ENCODE data around the gene POLR1C.
A peak's percentile ranks its signal among the peaks of the same experiment; 100 is the strongest.
"Not testable (repeated sequence)": the region's sequence is repeated elsewhere in the genome, so short reads cannot be mapped to it uniquely, and the experiment has no call there.

The POLR1C gene

GRCh38 chr6:43524483-43524961 lies 7.6 kb downstream of the POLR1C start:
- no peak for TF ChIP-seq ZFX (IDR thresholded peaks at IDR 0.05; ENCODE audit: borderline replicate concordance)
- TF ChIP-seq CTCF (IDR thresholded peaks at IDR 0.05), result no peak
- peak overlapping the region; percentile 8; the same call in 1 of the 2 replicates for H3K27ac ChIP-seq

GRCh38 chr6:43532201-43532600 lies 15.3 kb downstream of the POLR1C start:
- H3K27ac ChIP-seq, result no peak overlapping the region
- TF ChIP-seq CTCF (IDR thresholded peaks at IDR 0.05) (no peak), ZFX (IDR thresholded peaks at IDR 0.05; ENCODE audit: borderline replicate concordance) (no peak)

DNA sequence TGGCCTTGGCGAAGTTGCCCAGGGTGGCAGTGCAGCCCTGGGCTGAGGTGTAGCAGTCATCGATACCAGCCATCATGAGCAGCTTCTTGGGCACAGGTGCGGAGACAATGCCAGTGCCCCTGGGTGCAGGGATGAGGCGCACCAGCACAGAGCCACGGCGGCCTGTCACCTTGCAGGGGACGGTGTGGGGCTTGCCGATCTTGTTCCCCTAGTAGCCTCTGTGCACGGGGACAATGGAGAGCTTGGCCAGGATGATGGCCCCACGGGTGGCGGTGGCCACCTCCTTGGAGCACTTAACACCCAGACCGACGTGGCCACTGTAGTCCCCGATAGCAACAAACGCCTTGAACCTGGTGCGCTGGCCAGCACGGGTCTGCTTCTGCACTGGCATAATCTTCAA lies 22.1 kb downstream of the POLR1C start:
- not testable (repeated sequence) for H3K27ac ChIP-seq

DNA sequence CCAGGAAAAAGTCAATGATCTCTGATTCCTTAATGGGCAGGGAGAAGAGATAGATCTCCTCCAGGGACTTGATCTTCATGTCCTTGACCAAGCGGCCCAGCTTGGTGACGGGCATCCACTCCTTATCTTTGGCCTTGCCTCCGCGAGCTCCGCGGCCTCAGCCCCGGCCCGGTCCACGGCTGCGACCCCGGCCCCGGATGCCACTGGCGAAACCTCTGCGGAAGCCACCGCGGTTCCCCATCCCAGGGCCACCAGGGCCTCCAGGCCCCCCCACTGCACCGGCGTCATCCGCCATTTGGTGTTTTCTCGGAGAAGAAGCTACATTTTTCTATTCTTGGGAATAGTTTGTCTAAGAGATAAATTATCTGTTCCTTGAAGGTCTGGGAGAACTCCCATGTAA lies 22.5 kb downstream of the POLR1C start:
- H3K27ac ChIP-seq, result not testable (repeated sequence)

DNA sequence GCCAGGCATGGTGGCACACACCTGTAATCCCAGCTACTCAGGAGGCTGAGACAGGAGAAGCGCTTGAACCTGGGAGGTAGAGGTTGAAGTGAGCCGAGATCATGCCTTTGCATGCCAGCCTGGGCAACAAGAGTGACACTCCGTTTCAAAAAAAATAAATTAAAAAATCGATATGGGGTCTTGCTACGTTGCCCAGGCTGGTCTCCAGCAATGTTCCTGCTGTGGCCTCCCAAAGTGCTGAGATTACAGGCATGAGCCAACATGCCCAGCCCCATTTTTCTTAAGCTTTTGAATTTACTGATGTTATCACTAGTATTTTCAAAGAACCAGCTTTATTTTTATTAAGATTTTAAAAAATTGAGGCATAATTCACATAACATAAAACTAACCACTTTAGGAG lies 23.6 kb downstream of the POLR1C start:
- H3K27ac ChIP-seq, result no peak overlapping the region
- TF ChIP-seq CTCF (IDR thresholded peaks at IDR 0.05) (no peak), ZFX (IDR thresholded peaks at IDR 0.05; ENCODE audit: borderline replicate concordance) (no peak)

GRCh38 chr6:43541774-43542471 lies 25.0 kb downstream of the POLR1C start:
- no peak overlapping the region for H3K27ac ChIP-seq
- no peak for TF ChIP-seq ZFX (IDR thresholded peaks at IDR 0.05; ENCODE audit: borderline replicate concordance)
- no peak for TF ChIP-seq CTCF (IDR thresholded peaks at IDR 0.05)

- TF ChIP-seq CTCF (IDR thresholded peaks at IDR 0.05), result no peak
- no peak for TF ChIP-seq ZFX (IDR thresholded peaks at IDR 0.05; ENCODE audit: borderline replicate concordance)
- no peak overlapping the region for H3K27ac ChIP-seq
Measured at GRCh38 chr6:43544461-43544860, 27.6 kb downstream of the POLR1C start.

GRCh38 chr6:43547222-43547621 lies 30.3 kb downstream of the POLR1C start:
- no peak overlapping the region for H3K27ac ChIP-seq
- TF ChIP-seq ZFX (IDR thresholded peaks at IDR 0.05; ENCODE audit: borderline replicate concordance) (no peak), CTCF (IDR thresholded peaks at IDR 0.05) (no peak)

GRCh38 chr6:43557620-43558019 lies 40.7 kb downstream of the POLR1C start:
- not testable (repeated sequence) for H3K27ac ChIP-seq

All from 22Rv1 (cell line).